Gastroesophageal sphincter (tissue), 4 donors: Measurements from ENCODE around the gene BAZ2B. TPM values are rescaled to one million over a fixed set of nuclear protein-coding genes. Genes with fewer than 3 reads are reported as not detected.

Experiments used
- ATAC-seq: fragments of 150-250 bp; one replicate; pipeline ENCODE4 v1.9.1; 2016; ENCODE audit warnings: mild to moderate bottlenecking, moderate library complexity
- H3K27ac ChIP-seq, 4 donors: fragments of 200-600 bp; sonication (generic) in 3 of 4; 1 replicate in 3 of 4; 2 replicates in 1 of 4; pipeline ENCODE4 v1.5.1; 2016 to 2019
- H3K27me3 ChIP-seq: fragments of 200-600 bp; sonication (generic); one replicate; pipeline ENCODE4 v1.5.1; 2019
- H3K36me3 ChIP-seq, 2 donors: fragments of 200-600 bp; sonication (generic); one replicate each; pipeline ENCODE4 v1.5.1; 2019; ENCODE audit warnings: control low read depth in 1 of 2
- H3K4me1 ChIP-seq, 3 donors: fragments of 200-600 bp; sonication (generic); 1 replicate in 2 of 3; 2 replicates in 1 of 3; pipeline ENCODE4 v1.5.1; 2016 to 2019; ENCODE audit warnings: control low read depth in 2 of 3
- H3K4me3 ChIP-seq, 2 donors: fragments of 200-600 bp; sonication (generic); one replicate each; pipeline ENCODE4 v1.5.1; 2019; ENCODE audit warnings: mild to moderate bottlenecking in 1 of 2, moderate library complexity in 1 of 2
- H3K9me3 ChIP-seq, 3 donors: fragments of 200-600 bp; sonication (generic); one replicate each; pipeline ENCODE4 v1.5.1; 2017 to 2019; ENCODE audit warnings: control low read depth in 2 of 3
- EP300 ChIP-seq: sonication (generic); formaldehyde crosslinking; IDR thresholded peaks from one replicate; pipeline ENCODE4 v1.6.1; 2017; ENCODE audit warnings: antibody characterized with exemption, mild to moderate bottlenecking
- POLR2A ChIP-seq, 2 donors: fragments of 450-650 bp; IDR thresholded peaks; one replicate each; pipeline ENCODE4 v1.6.1; 2017; ENCODE audit warnings: antibody characterized with exemption in 2 of 2, mild to moderate bottlenecking in 2 of 2, moderate library complexity in 1 of 2
- POLR2AphosphoS5 ChIP-seq: sonication (generic); formaldehyde crosslinking; IDR thresholded peaks from one replicate; pipeline ENCODE4 v1.6.1; 2017; ENCODE audit warnings: antibody characterized with exemption
- WGBS, 2 donors: methylation state at CpG; one replicate each; pipeline ENCODE4 v1.1.5; 2018; ENCODE audit warnings: low coverage in 1 of 2; 5-methylcytosine and 5-hydroxymethylcytosine counted together
- total RNA-seq, 4 donors: library from RNA; depleted of rRNA; stranded (reverse); fragments of >200 nt; gene quantifications; one replicate each; pipeline ENCODE4 v1.1.0, GENCODE V29; 2016
- TF ChIP-seq, protein P1 (sequence below), 4 experiments: fragments of 200-600 bp in 2 of 4; fragments of 450-650 bp in 2 of 4; sonication (generic) in 1 of 4; IDR thresholded peaks; one replicate each; pipeline ENCODE4 v1.5.1; 2017 to 2019; ENCODE audit warnings: antibody characterized with exemption in 4 of 4, mild to moderate bottlenecking in 2 of 4, moderate library complexity in 2 of 4

BAZ2B gene
- total RNA-seq, 4 donors from 2014 or later, result 77.9 to 198 (median 113) TPM

DNA sequence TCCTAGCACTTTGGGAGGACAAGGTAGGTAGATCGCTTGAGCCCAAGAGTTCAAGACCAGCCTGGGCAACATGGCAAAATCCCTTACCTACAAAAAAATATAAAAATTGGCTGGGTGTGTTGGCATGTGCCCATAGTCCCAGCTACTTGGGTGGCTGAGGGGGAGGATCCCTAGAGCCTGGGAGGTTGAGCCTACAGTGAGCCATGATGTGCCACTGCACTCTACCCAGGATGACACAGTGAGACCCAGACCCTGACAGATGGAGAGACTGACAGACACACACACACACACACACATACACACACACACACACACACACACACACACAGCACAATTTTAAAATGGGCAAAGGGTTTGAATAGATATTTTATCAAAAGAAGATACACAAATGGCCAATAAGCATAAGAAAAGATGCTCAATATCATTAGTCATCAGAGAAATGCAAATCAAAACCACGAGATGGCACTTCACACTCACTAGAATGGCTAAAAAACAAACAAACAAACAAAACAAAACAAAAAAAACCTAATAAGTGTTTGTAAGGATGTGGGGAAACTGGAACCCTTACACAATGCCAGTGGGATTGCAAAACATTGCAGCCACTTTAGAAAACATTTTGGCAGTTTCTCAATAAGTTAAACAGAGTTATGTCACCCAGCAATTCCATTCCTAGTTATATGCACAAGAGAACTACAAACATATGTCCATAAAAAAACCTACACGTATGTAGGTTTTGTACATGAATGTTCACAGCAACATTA lies 42.3 kb downstream of the BAZ2B start:
- no peaks in the 10 kb centered on the region for H3K27me3 ChIP-seq
- H3K9me3 ChIP-seq, result no peaks in the 10 kb centered on the region
- H3K4me3 ChIP-seq, result no peak overlapping the region
- WGBS, 2 donors, result 57 to 80% methylated on average over 2 to 3 of the region's 3 CpGs
- H3K27ac ChIP-seq, result no peak overlapping the region
- peaks cover 0 to 4% (median 0%) of the 10 kb centered on the region in 3 donors for H3K4me1 ChIP-seq
- H3K36me3 ChIP-seq, result no peaks in the 10 kb centered on the region
- no peak for ATAC-seq
- TF ChIP-seq POLR2AphosphoS5 (no peak), EP300 (no peak), POLR2A (IDR thresholded peaks at IDR 0.05) (no peak)
- TF ChIP-seq, protein P1, sequence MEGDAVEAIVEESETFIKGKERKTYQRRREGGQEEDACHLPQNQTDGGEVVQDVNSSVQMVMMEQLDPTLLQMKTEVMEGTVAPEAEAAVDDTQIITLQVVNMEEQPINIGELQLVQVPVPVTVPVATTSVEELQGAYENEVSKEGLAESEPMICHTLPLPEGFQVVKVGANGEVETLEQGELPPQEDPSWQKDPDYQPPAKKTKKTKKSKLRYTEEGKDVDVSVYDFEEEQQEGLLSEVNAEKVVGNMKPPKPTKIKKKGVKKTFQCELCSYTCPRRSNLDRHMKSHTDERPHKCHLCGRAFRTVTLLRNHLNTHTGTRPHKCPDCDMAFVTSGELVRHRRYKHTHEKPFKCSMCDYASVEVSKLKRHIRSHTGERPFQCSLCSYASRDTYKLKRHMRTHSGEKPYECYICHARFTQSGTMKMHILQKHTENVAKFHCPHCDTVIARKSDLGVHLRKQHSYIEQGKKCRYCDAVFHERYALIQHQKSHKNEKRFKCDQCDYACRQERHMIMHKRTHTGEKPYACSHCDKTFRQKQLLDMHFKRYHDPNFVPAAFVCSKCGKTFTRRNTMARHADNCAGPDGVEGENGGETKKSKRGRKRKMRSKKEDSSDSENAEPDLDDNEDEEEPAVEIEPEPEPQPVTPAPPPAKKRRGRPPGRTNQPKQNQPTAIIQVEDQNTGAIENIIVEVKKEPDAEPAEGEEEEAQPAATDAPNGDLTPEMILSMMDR (IDR thresholded peaks at IDR 0.05), result no peak

DNA sequence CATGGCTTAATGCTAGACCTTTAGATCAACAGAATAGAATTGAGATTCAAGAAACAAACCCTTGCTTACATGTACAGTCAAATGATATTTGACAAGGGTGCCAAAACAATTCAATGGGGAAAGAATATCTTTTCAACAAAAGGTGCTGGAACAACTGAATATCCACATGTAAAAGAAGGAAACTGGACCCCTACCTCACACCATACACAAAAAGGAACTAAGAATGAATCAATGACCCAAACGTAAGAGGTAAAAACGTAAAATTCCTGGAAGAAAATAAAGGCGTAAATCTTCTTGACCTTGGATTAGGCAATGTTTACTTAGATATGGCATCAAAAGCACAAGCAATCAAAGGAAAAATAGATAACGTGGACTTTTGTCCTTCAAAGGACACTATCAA lies 43.1 kb downstream of the BAZ2B start:
- no peaks in the 10 kb centered on the region for H3K27me3 ChIP-seq
- WGBS, 2 donors, result 89 to 95% methylated on average over 4 of the region's 4 CpGs

DNA sequence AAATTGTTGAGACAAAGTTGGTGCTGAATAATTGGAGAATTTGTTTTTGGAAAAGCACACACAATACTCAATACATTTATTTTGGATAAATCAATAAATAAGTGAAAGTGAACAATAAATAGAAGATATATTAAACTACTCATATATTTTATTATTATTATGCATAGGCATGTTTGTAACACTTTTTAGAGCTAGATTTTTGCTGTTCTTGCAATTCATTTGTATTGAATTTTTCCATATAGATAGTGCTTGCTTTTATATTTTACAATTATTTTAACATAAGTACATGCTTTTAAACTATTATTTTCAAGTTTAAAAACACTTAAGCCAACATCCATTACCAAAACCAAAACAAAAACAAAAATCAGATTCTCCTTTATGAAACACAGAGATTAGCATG lies 43.9 kb downstream of the BAZ2B start:
- no peaks in the 10 kb centered on the region for H3K9me3 ChIP-seq
- H3K27ac ChIP-seq, result no peak overlapping the region
- H3K36me3 ChIP-seq, result no peaks in the 10 kb centered on the region
- no peak for TF ChIP-seq POLR2A (IDR thresholded peaks at IDR 0.05)
- no peak for TF ChIP-seq POLR2AphosphoS5
- no peak for TF ChIP-seq EP300
- TF ChIP-seq, protein P1 (IDR thresholded peaks at IDR 0.05), result no peak
- H3K4me3 ChIP-seq, result no peak overlapping the region
- H3K27me3 ChIP-seq, result no peaks in the 10 kb centered on the region
- H3K4me1 ChIP-seq, result no peaks in the 10 kb centered on the region
- ATAC-seq, result no peak

More for the DNA sequence above, 43.1 kb downstream of the BAZ2B start:
- ATAC-seq, result no peak
- H3K9me3 ChIP-seq, result no peaks in the 10 kb centered on the region
- H3K4me3 ChIP-seq, result no peak overlapping the region
- peaks cover 0 to 2% (median 0%) of the 10 kb centered on the region in 3 donors for H3K4me1 ChIP-seq
- no peak overlapping the region for H3K27ac ChIP-seq
- no peak for TF ChIP-seq POLR2A (IDR thresholded peaks at IDR 0.05)
- no peaks in the 10 kb centered on the region for H3K36me3 ChIP-seq

DNA sequence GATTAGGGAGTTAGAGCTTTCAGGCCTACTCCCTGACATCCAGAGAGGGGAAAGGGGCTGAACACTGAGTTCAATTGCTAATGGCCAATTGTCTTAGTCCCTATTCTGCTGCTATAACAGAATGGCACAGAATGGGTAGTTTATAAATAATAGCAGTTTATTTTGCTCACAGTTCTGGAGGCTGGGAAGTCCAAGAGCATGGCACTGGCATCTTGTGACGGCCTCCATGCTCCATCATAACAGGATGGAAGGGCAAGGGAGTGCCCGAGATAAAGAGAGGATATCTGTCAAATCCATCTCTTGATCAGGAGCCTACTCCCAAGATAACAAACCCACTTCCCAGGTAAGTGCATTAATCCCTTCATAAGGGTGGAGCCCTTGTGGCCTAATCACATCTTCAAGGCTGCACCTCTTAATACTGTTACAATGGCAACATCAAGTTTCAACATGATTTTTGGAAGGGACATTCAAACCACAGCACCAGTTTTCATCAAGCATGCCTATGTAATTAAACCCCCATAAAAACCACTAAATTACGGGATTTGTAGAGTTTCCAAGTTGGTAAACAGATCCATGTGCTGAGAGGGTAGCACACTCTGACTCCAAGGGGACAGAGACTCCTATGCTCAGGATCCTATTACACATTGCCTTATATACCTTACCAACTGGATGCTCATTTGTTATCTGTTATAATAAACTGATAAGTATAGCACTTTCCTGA lies 44.6 kb downstream of the BAZ2B start:
- TF ChIP-seq POLR2A (IDR thresholded peaks at IDR 0.05), result no peak
- TF ChIP-seq, protein P1 (IDR thresholded peaks at IDR 0.05), result no peak
- TF ChIP-seq EP300, result no peak
- no peak for TF ChIP-seq POLR2AphosphoS5
- 72 to 79% methylated on average over 3 of the region's 3 CpGs for WGBS, 2 donors
- Histone ChIP-seq H3K27me3 (no peaks in the 10 kb centered on the region), H3K4me1 (no peaks in the 10 kb centered on the region), H3K9me3 (no peaks in the 10 kb centered on the region), H3K27ac (no peak overlapping the region), H3K36me3 (no peaks in the 10 kb centered on the region), H3K4me3 (no peak overlapping the region)
- ATAC-seq, result no peak

DNA sequence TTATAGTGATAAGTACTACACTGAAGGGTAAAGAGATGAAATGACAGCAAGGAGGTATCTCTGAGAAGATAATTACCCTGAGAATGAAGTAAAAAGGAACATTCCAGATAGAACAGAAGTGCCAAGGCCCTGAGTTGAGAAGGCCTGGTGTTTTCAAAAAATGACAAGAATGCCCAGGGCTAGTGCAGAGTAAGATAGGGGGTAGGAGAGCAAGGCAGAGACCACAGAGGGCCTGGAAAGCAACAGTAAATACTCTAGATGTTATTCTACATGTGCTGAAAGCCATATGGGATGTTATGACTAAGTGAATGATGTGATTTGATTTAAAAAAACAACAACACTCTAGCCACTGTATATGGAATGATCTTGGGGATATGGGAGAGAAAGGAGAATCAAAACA lies 52.3 kb downstream of the BAZ2B start:
- H3K9me3 ChIP-seq, result no peaks in the 10 kb centered on the region
- ATAC-seq, result no peak
- peaks cover 0 to 6% of the 10 kb centered on the region in 2 donors for H3K36me3 ChIP-seq
- H3K27ac ChIP-seq, result no peak overlapping the region
- no peak overlapping the region for H3K4me3 ChIP-seq
- no peak for TF ChIP-seq POLR2AphosphoS5
- TF ChIP-seq EP300, result no peak
- TF ChIP-seq, protein P1 (IDR thresholded peaks at IDR 0.05), result no peak
- TF ChIP-seq POLR2A (IDR thresholded peaks at IDR 0.05), result no peak
- no peaks in the 10 kb centered on the region for H3K27me3 ChIP-seq
- no peaks in the 10 kb centered on the region for H3K4me1 ChIP-seq
